GM21390 (cell line): Measurements from ENCODE around the gene SERGEF.
"Not testable (repeated sequence)": the region's sequence is repeated elsewhere in the genome, so short reads cannot be mapped to it uniquely, and the experiment has no call there.

Source experiments
- ATAC-seq: cut with Tn5 transposase; IDR thresholded peaks from one replicate; pipeline ENCODE4 v1.9.1; 2021; ENCODE audit not compliant: unreplicated experiment

SERGEF gene

GRCh38 chr11:17868398-17868797 is 144.4 kb downstream of the SERGEF start:
- ATAC-seq = not testable (repeated sequence)

- no peak for ATAC-seq
Measured at GRCh38 chr11:17867341-17867740, 145.5 kb downstream of the SERGEF start.

- ATAC-seq = no peak
Measured at GRCh38 chr11:17865765-17866428, 146.9 kb downstream of the SERGEF start.

- ATAC-seq = no peak
Measured at GRCh38 chr11:17864478-17864941, 148.3 kb downstream of the SERGEF start.

GRCh38 chr11:17861036-17861755 is 151.7 kb downstream of the SERGEF start:
- no peak for ATAC-seq

- ATAC-seq = no peak
Measured at GRCh38 chr11:17859552-17859951, 153.3 kb downstream of the SERGEF start.

- ATAC-seq = no peak
Measured at GRCh38 chr11:17855531-17856290, 157.1 kb downstream of the SERGEF start.

GRCh38 chr11:17853280-17853679 is 159.6 kb downstream of the SERGEF start:
- ATAC-seq = no peak

GRCh38 chr11:17852246-17852645 is 160.6 kb downstream of the SERGEF start:
- no peak for ATAC-seq

- no peak for ATAC-seq
Measured at GRCh38 chr11:17851697-17852096, 161.2 kb downstream of the SERGEF start.

- no peak for ATAC-seq
Measured at GRCh38 chr11:17850336-17850735, 162.5 kb downstream of the SERGEF start.

- no peak for ATAC-seq
Measured at GRCh38 chr11:17848715-17849114, 164.1 kb downstream of the SERGEF start.

GRCh38 chr11:17846852-17847453 is 165.9 kb downstream of the SERGEF start:
- no peak for ATAC-seq

GRCh38 chr11:17845431-17845881 is 167.4 kb downstream of the SERGEF start:
- ATAC-seq = no peak

GRCh38 chr11:17840101-17840548 is 172.7 kb downstream of the SERGEF start:
- no peak for ATAC-seq

GRCh38 chr11:17839450-17839849 is 173.4 kb downstream of the SERGEF start:
- ATAC-seq = no peak

- ATAC-seq = no peak
Measured at GRCh38 chr11:17838102-17838501, 174.7 kb downstream of the SERGEF start.

- no peak for ATAC-seq
Measured at GRCh38 chr11:17831883-17832282, 181.0 kb downstream of the SERGEF start.

GRCh38 chr11:17831228-17831627 is 181.6 kb downstream of the SERGEF start:
- no peak for ATAC-seq

GRCh38 chr11:17828311-17828751 is 184.5 kb downstream of the SERGEF start:
- ATAC-seq = no peak

- no peak for ATAC-seq
Measured at GRCh38 chr11:17827006-17827405, 185.8 kb downstream of the SERGEF start.
